NCI-H1092 (cell line): Measurements from ENCODE around the gene LRR1.
"Not testable (repeated sequence)": the region's sequence is repeated elsewhere in the genome, so short reads cannot be mapped to it uniquely, and the experiment has no call there.

Source experiments
- DNase-seq: peaks from one replicate; lab custom pipeline; 2025; lab: John Stamatoyannopoulos, UW

Gene LRR1

DNA sequence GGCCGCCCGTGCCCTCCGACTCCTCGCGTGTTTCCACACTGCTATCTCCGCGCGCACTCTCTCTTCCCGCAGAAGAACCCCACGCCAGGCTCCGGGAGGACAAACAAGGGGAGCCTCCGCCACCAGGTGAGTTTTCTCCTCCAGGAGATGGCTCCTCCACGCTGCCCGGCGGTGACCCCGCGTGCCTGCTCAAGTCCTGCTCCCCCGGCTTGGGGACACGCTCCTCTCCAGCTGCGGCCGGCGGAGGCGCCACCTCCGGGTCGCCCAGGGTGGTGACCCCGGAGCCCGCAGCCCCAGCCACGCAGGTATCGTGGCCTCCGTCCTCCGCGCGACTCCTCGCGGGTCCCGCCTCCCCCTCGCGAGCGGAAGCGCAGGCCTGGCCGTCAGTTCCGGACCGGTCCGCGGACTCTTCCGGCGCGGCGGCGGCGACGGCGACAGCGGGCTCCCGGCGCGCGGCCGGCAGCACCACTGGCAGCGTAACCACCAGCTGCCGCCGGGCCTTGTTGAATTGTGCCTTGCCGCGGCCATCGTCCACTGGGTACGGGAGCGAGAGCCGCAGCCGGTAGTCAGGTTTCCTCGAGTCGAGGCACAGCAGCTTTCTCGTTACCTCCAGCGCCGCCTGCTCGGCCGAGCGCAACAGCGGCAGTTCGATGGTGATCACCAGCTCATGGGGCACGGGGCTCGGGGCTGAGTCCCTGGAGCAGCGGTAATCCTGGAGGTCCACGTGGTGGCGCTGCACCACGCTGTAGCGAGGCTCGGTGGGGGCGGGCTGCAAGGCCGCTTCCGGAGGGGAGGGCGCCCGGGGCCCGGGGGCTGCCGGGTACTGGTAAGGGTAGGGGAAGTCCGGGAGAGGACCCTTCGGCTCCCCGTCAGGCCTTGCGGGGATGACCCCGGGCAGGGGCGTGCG, 35.2 kb downstream of the LRR1 start:
- DNase-seq, result peak; percentile 96

DNA sequence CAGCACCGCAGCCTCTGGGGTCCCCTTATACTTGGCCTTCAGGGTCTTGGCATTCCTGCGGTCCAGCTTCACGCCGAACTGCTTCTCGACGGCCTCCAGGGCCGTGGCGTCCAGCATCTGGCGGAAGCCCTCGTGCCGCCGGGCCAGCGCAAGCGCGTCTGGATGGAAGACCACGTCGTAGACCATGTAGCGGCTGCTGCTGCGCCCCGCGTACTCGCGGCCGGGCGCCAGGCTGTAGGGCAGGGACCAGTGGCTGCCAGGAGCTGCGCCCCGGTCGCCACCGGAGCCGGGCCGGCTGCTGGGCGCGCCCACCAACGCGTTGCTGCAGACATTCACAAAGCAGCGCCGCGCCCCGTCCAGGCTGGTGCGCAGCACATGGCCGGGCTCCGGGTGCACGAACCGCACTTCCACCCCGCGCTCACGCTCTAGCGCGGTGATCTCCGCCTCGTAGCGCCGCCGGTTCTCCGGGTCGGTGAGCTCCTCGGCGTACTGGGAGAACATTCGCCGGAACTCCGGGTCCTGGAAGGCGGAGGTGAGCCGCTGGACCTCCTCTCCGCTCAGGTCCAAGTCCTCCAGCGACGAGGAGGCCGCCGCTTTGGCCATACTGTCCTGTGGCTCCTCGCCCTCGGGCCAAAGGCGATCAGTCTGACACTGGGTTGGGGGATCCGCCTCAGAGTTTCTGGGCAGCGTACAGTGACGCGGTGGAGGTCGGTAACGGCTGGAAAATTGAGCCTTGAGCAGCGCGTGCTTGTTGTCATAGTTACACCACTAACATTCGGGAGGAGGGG, 36.0 kb downstream of the LRR1 start, which contains the start of gene DNAAF2:
Gene DNAAF2 (minus strand): TSS at position 698 of the 788 bp plus-strand sequence. CDS start 95 bp downstream, at position 603.
- peak; percentile 49 for DNase-seq

DNA sequence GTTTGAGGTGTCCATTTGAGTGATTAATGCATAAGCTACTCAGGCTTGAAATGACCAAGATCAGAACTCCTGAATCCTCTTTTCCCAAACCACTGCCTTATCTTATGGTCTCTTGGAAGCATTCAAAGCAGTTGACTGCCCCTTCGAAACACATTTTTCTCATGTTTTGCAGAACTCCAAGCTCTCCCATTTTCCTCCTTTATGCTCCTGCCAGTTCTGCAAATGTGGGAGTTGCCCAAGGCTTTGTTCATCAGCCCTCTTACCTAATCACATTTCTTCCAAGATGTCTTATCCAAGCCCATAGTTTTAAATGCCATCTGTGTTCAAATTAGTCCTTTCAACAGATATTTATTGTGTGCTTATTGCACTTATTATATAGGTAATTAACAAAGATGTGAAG, 38.1 kb downstream of the LRR1 start:
- DNase-seq, result no peak

DNA sequence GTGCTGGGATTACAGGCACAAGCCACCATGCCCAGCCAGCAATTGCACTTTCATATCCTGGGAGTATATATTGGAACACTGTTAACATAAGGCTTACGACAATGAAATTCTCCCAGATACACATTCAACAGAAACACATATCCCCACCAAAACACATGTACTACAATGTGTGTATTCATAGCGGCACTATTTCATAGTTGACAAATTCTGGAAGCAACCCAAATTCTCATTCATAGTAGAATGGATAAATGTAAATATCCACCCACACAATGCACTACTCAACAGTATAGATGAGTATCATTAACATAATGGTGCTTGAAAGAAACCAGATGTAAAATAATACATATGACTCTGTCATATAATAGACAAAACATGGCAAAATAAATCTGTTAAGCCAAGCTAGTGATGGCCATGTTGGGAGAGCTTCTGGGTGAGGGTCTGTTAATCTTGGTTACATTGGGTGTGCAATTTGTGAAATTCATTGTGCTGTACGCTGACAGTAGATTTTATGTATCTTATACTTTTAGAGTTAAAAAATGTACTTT, 38.9 kb downstream of the LRR1 start:
- no peak for DNase-seq

DNA sequence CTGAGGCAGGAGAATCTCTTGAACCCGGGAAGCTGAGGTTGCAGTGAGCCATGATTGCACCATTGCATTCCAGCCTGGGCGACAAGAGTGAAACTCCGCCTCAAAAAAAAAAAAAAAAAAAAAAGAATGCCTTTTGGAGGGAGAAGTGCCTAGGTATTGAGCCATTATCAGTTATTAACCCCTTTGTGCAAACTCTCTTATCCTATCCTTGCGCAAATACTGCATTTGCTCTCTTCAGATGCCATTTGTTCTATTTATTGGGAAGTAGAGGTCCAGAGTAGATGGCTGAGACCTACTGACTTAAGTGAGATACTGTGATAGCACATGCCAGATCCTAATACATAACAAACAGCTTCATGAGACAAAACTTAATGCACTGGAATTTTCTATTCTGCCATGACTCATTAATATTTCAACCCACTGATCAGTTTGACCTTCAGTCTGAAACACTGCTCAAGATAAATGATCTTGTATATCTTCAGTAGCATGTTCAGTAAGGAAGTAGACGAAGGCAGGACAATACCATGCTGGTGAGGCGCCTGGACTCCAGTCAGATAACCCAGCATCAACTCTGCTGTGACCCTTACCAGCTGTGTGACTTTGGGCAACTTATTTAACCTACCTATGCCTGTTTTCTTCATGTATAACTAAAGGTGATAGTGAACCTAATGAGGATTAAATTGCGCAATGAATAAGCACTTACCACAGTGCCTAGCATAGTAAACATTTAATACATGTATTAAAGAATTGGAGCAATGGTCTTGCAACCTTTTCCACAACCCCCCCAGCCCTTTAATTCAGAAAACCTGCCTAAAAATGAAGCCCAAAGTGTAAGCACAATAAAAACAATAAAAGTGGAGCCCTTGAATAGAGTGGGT, 42.0 kb downstream of the LRR1 start:
- DNase-seq, result no peak

DNA sequence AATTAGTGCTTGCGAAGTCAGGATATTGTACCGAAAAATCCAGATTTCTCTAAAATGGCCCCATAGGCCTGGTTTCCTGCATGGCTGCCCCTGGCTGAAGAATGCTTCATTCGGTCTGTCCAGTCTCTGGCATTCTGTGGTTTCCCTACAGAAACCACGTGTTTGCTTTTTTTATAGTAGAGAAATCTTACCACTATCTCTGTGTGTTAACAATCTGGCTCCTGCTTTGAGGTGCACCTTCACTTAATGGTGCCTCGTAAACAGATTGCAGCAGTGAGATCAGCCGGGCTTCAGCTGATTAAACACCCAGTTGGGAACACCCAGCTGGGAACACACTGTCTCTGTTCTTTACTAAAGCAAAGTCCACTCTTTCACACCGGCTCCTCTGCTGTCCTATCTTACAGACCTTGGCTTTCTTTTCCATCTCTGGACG, 43.0 kb downstream of the LRR1 start:
- no peak for DNase-seq

DNA sequence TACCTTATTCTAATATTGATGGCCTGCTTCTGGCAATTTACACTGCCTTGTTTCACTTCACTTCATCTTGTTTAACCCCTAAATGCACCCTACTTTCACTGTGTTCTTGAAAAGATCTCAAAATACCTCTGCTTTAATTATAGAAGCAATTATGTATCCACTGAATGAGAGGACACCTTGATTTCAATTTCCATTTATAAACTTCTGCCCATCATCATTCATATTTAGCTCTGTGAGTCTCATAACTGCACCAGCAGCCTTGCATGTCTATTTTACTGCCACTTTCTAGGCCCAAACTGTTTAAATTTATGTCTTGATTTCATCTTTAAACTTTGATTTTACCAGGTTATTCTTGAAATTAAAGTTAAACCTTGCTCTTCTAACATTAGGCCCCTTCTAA, 43.4 kb downstream of the LRR1 start:
- no peak for DNase-seq

DNA sequence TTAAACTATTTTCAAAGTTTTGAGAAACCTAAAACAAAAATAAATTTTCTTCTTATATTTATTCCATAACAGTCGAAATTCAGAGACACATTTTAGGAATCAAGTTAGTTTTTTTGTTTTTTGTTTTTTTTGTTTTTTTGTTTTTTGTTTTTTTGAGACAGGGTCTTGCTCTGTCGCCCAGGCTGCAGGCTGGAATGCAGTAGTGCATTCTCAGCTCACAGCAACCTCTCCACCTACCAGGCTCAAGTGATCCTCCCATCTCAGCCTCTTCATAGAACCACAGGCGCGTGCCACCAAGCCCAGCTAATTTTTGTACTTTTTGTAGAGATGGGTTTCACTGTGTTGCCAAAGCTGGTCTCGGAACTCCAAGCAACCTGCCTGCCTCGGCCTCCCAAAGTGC, 54.8 kb downstream of the LRR1 start:
- no peak for DNase-seq

DNA sequence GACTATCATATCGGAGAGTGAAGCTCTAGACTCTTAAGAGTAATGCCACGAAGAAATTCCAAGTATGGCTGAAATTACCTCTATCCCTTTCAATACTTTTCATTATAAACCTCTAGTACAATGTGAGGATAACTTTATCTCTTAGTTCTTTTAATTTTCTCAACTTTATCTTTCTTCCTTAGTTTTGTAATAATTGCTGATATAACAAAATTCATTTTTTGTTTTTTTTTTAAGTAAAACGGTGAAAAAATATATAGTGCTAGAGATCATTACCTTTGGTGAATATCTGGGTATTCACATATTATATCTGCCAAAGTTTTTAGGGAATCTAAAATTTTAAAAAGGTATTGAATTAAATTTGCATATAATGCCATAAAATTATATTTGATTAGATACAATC, 55.8 kb downstream of the LRR1 start:
- no peak for DNase-seq

DNA sequence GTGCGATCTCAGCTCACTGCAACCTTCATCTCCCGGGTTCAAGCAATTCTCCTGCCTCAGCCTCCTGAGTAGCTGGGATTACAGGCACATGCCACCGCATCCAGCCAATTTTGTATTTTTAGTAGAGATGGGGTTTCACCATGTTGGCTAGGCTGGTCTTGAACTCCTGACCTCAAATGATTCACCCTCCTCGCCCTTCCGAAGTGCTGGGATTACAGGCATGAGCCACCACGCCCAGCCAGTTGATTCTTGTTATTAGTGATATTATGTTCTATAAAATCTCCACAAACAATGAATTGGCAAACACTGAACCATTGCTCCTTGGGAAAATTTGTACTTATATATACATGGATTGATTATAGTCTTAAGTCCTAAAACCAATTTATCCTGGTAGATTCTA, 58.8 kb downstream of the LRR1 start:
- not testable (repeated sequence) for DNase-seq

DNA sequence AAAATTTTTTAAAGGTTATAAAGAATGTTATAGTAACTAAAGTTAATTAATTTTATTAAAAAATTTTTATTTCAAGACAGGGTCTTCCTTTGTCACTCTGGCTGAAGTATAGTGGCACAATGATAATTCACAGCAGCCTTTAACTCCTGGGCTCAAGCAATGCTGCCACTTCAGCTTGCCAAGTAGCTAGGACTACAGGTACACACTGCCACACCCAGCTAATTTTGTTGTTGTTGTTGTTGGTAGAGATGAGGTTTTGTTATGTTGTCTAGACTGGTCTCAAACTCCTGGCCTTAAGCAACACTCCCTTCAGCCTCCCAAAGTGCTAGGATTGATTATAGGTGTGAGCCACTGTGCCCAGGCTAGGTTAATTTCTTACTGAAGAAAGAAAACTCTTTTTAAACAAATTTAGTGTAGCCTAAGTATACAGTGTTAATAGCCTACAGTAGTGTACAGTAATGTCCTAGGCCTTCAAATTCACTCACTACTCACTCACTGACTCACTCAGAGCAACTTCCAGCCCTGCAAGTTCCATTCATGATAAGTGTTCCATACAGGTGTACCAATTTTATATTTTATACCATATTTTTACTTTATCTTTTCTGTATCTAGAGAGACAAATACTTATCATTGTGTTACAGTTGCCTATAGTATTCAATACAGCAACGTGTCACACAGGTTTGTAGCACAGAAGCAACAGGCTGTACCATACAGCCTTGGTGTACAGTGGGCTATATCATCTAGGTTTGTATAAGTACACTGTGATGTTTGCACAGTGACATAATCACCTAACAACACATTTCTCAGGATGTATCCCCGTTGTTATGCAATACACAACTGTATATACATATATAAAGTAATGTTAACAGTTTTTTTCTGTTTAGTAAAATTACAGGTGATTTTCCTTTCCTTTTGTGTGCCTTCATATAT, 61.1 kb downstream of the LRR1 start:
- DNase-seq, result no peak
